Measurements from ENCODE around the gene TEAD3. TPM values are rescaled to one million over a fixed set of nuclear protein-coding genes. Genes with fewer than 3 reads are reported as not detected.

Gene TEAD3
- total and polyA plus RNA-seq, 11 donors, result 25.8 to 54.3 (median 35.2) TPM

- WGBS, 4 donors, result 1% methylated on average over 41 to 87 of the region's 87 CpGs
Measured at GRCh38 chr6:35452183-35453090, 44.4 kb downstream of the TEAD3 start, which contains the start of gene FANCE. Gene FANCE, plus strand, starts transcription at chr6:35452338. Its CDS starts 208 bp downstream, at chr6:35452546.

DNA sequence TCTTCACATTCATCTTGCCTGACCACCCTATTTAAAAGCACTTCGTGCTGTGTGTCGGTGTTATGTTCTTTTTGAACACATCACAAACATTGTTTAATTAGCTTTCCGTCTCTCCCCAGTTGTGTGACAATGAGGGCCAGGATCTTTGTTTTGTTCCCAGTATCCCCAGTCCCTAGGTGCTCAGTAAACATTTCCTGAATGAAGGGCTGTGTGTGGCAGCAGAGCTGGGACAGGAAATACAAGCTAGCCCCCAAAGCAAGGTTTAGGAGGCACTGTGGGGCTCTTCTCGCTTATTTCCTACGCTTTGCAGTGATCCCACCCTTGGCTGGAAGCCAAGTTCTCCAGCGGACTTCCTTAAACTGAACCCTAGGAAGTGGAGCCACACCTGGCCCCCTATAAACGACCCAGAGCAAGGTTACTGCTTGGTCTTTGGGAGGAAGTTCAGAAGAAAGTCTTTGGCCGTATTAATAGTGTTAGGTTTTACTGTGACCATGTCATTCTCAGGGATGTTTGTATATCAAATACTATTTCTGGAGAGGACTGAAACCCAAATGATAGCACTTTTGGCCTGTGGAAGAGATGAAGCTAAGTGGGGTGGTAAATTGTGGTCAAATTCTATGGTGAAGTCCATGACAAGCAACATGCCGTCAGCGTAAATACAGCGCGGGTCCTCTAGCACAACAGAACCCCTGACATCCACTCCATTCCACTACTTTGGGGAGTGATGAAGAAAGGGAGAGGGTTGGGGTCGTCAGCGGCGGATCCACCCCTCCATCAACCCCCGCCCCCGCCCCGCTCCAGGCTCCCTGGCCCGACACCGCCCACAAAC, 45.3 kb downstream of the TEAD3 start:
- 13 to 17% (median 16%) methylated on average over 18 to 20 of the region's 20 CpGs for WGBS, 4 donors
- no peak for DNase-seq
- Histone ChIP-seq H3K36me3 (peaks cover 0 to 6% (median 0%) of the 10 kb centered on the region in 9 donors), H3K27ac (peak overlapping the region in 10 of 12 donors; percentile 34 to 83 (median 72)), H3K4me3 (peak overlapping the region in 10 of 12 donors; percentile 45 to 88 (median 68)), H3K9me3 (peaks cover 0 to 4% (median 0%) of the 10 kb centered on the region in 12 donors), H3K4me1 (peaks cover 2 to 38% (median 25%) of the 10 kb centered on the region in 12 donors), H3K27me3 (no peaks in the 10 kb centered on the region)
- TF ChIP-seq CTCF (IDR thresholded peaks at IDR 0.05), result no peak
- TF ChIP-seq POLR2A (IDR thresholded peaks at IDR 0.05), result no peak
- peak in 1 of 4 donors; percentile 7 for ATAC-seq
- intact Hi-C loops (cut with DNase I), result loop anchor here in 5 of 10 donors (2.0 to 5.0 kb wide), 3 partner anchors 109 to 155 kb away; partner anchors contain the start of genes DEF6 (in 4 of the 5) and PPARD (in 1 of the 5)

More at GRCh38 chr6:35452183-35453090, 44.4 kb downstream of the TEAD3 start, which contains the start of gene FANCE:
- Histone ChIP-seq H3K27me3 (no peaks in the 10 kb centered on the region), H3K4me1 (peaks cover 2 to 38% (median 25%) of the 10 kb centered on the region in 12 donors), H3K27ac (peak within 1 kb of the TSS in 11 of 12 donors; percentile 67 to 84 (median 77)), H3K4me3 (peak within 1 kb of the TSS; percentile 45 to 88 (median 68)), H3K9me3 (no peaks in the 10 kb centered on the region), H3K36me3 (peaks cover 0 to 6% (median 0%) of the 10 kb centered on the region in 9 donors)
- intact Hi-C loops (cut with DNase I), result loop anchor here in 2 of 10 donors (5.0 kb wide), 1 partner anchor 155 kb away; the partner anchor contains the start of gene DEF6 (in 2 of the 2)
- peak in 1 of 2 donors; percentile 48 for TF ChIP-seq POLR2A (IDR thresholded peaks at IDR 0.05)
- peak in 2 of 12 donors; percentile 5 to 9 for TF ChIP-seq CTCF (IDR thresholded peaks at IDR 0.05)
- DNase-seq, result peak; percentile 94 to 98 (median 95)
- ATAC-seq, result peak; percentile 89 to 96 (median 96)

DNA sequence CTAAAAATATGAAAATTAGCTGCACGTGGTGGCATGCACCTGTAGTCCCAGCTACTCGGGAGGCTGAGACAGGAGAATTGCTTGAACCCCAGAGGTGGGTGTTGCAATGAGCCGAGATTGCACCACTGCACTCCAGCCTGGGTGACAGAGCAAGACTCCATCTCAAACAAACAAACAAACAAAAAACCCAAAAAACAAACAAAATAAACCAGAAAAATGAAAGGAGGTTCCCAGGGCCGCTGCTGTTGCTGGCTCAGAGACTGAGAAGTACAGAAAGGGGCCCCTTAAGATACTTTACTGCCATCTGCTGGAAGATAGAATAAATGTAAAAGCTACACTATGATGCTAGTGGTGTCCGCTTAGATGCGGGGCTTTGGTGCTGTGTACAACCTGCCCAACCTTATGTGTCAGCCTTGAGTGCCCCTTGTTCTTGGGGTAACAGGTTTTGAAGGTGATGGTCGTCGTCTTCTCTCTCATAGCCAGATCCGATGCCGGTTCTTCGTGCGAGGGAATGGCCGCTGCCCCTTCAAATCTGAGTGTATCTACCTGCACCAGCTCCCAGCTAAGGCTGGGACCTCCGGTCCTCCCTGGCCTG, 47.5 kb downstream of the TEAD3 start:
- Histone ChIP-seq H3K27ac (no peak overlapping the region), H3K36me3 (no peaks in the 10 kb centered on the region), H3K4me3 (no peak overlapping the region), H3K27me3 (no peaks in the 10 kb centered on the region), H3K9me3 (peaks cover 0 to 4% (median 0%) of the 10 kb centered on the region in 12 donors), H3K4me1 (peaks cover 0 to 35% (median 23%) of the 10 kb centered on the region in 12 donors)
- 30 to 37% (median 34%) methylated on average over 13 to 14 of the region's 14 CpGs for WGBS, 4 donors
- intact Hi-C loops (cut with DNase I), result loop anchor here in 8 of 10 donors (1.0 to 5.0 kb wide), 4 partner anchors 107 to 152 kb away; partner anchors contain the start of genes PPARD (in 7 of the 8) and DEF6 (in 4 of the 8)
- peak; percentile 49 to 66 (median 62) for ATAC-seq
- TF ChIP-seq CTCF (IDR thresholded peaks at IDR 0.05), result peak; percentile 58 to 85 (median 75)
- TF ChIP-seq POLR2A (IDR thresholded peaks at IDR 0.05), result no peak
- DNase-seq, result no peak
